GM13977 (cell line): ENCODE measurements around the gene ADGB.

ENCODE experiments used
- DNase-seq: peaks from one replicate; pipeline ENCODE4 v3.0.0; 2012; ENCODE audit warnings: low spot score
- CTCF ChIP-seq: IDR thresholded peaks from 2 replicates; pipeline ENCODE4 v1.5.1; 2012; ENCODE audit warnings: mild to moderate bottlenecking, control low read depth; ENCODE audit not compliant: insufficient read depth; ENCODE audit errors: extremely low read depth, missing control alignments
- in situ Hi-C: fragments of 300-500 bp; cut with MboI; formaldehyde crosslinking; loops from one replicate; pipeline ENCODE4 v1.12.0; 2022; ENCODE audit warnings: low sequenced_read_pairs, low pct_unique_long_range_greater_than_20kb, mixed read lengths, inconsistent platforms; ENCODE audit not compliant: unreplicated experiment

Gene ADGB

GRCh38 chr6:146613947-146614346 is 15.2 kb downstream of the ADGB start:
- DNase-seq = no peak
- in situ Hi-C loops = no loop called here
- no peak for TF ChIP-seq CTCF

DNA sequence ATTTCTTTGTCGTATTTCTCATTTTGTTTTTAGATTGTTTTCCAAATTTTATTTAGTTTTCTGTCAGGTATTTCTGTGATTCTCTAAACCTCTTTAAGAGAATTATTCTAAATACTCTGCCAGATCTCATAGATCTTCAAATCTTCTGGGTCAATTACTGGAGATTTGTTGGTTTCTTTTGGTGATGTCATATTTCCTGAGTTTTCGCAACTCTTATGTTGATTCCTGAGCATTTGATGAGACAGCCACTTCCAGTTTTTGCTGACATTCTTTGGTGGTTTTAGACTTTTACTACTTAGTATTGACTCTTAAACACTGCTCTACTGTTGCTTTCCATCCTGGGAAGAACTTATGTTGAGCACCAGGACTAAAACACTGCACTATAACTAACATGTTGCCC is 21.9 kb downstream of the ADGB start:
- DNase-seq = no peak
- in situ Hi-C loops = no loop called here
- TF ChIP-seq CTCF = no peak

- in situ Hi-C loops = no loop called here
- DNase-seq = no peak
- TF ChIP-seq CTCF = no peak
Measured at GRCh38 chr6:146628350-146628749, 29.6 kb downstream of the ADGB start.

GRCh38 chr6:146634022-146634421 is 35.2 kb downstream of the ADGB start:
- in situ Hi-C loops = no loop called here
- DNase-seq = no peak
- TF ChIP-seq CTCF = no peak

GRCh38 chr6:146635165-146635564 is 36.4 kb downstream of the ADGB start:
- DNase-seq = no peak
- no peak for TF ChIP-seq CTCF
- in situ Hi-C loops = no loop called here

- in situ Hi-C loops = no loop called here
- TF ChIP-seq CTCF = no peak
- DNase-seq = no peak
Measured at GRCh38 chr6:146636481-146636880, 37.7 kb downstream of the ADGB start.

DNA sequence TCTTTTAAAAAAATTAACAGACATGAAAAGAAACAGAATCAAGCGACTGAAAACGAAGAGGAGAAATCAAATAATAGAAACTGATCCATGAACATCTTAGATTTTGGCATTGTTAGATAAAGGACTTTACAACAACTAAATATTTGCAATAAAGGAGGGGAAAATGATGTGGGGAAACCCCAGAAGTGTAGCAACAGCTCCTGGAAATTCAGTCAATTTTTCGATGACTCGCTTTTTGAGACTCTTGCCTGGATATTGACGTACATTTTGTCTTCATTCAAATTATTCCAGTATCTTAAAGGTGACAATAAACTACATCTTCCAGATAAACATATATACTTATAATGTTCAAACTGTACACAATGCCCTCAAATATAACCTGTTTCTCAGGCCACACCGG is 44.1 kb downstream of the ADGB start:
- in situ Hi-C loops = no loop called here
- DNase-seq = no peak
- no peak for TF ChIP-seq CTCF
